Effector memory CD4-positive, alpha-beta T cell (primary cell): ENCODE data around the gene MRPL10.
A peak's percentile ranks its signal among the peaks of the same experiment; 100 is the strongest.

Source experiments
- DNase-seq, 3 donors: peaks; one replicate each; pipeline ENCODE4 v3.0.0-alpha.2; 2020
- H3K27ac ChIP-seq: 2 replicates; pipeline ENCODE4 v1.7.0; 2013; ENCODE audit warnings: mild to moderate bottlenecking, low read length, moderate library complexity; ENCODE audit not compliant: insufficient read depth, poor library complexity, severe bottlenecking
- H3K27me3 ChIP-seq: replicated peaks from 2 replicates; pipeline ENCODE4 v1.7.0; 2013; ENCODE audit warnings: mild to moderate bottlenecking, low read length; ENCODE audit not compliant: insufficient read depth, control insufficient read depth, poor library complexity, severe bottlenecking
- H3K36me3 ChIP-seq: 2 replicates; pipeline ENCODE4 v1.7.0; 2013; ENCODE audit warnings: mild to moderate bottlenecking, low read length, moderate library complexity; ENCODE audit not compliant: control insufficient read depth, insufficient read depth
- H3K4me1 ChIP-seq: 2 replicates; pipeline ENCODE4 v1.7.0; 2013; ENCODE audit warnings: low read length, mild to moderate bottlenecking; ENCODE audit not compliant: control insufficient read depth, insufficient read depth, poor library complexity, severe bottlenecking
- H3K4me3 ChIP-seq: 2 replicates; pipeline ENCODE4 v1.7.0; 2013; ENCODE audit warnings: low read length, low read depth, mild to moderate bottlenecking; ENCODE audit not compliant: insufficient read depth, poor library complexity, severe bottlenecking
- H3K9me3 ChIP-seq: 2 replicates; pipeline ENCODE4 v1.7.0; 2013; ENCODE audit warnings: mild to moderate bottlenecking, low read length, moderate library complexity; ENCODE audit not compliant: control insufficient read depth

The MRPL10 gene

DNA sequence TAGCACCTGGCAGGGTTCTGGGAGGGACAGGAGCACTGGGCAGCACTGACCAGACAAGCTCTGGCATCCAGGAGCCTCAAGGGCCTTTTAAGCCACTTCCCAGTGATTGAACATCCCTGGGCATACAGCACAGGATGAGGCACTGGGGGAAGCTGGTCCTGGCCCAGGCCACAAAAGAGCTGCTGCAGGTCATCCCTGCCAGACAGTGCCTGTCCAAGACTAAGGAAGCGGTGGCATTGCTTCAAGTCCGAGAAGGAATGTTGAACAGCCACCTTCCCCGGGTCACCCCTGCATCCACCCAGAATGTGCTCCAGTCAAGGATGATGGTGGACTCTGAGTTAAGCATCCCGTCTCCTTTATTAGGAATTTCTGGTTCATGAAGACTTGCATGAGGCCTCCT lies 8.6 kb downstream of the MRPL10 start:
- H3K27me3 ChIP-seq = no peaks in the 10 kb centered on the region
- H3K9me3 ChIP-seq = no peaks in the 10 kb centered on the region
- peaks cover 47% of the 10 kb centered on the region for H3K36me3 ChIP-seq
- H3K27ac ChIP-seq = no peak overlapping the region
- H3K4me3 ChIP-seq = no peak overlapping the region
- no peak for DNase-seq
- H3K4me1 ChIP-seq = peaks cover 18% of the 10 kb centered on the region

DNA sequence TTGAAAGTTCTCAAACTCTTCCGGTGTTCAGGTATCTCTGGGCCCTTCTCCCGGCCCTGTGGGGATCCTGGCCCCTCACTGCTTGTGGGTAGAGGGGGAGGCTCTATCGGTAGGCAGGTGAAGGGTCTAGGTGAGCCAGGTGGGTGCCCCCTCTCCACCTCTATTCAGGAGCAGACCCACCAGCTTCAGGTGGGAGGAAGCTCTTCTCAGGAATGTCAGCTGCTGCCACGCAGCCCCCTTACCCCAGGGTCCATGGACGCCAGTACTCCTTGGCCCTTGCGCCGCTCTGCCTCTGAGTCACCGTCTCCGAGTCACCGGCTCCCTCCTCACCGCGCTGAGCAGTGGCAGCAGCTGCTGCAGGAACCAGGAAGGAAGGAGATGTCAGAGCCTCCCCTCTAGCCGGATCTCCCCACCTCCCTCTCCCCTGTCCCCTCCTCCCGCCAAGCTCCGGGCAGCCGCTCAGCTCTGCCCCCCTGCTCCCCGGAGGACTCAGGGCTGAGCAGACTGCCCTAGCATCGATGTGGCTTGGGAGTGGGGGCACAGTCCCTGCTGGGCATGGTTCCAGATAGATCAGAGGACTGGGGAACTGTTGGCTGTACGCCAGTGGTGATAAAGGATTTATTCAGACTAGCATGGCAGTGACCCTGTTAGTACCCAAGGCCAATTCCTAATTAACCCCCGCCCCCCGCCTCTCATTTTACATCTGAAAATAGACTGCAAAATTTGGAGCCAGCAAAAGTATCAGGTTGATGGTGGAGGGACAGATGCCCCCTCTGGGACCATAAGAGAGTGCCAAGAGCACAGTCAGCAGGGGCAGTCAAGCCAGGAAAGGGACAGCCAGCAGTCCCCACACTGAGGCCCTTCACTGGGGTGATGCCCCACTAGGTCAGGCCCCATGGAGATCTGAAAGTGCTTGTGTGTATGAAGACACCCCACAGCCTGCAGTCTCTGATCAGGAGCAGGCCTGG lies 9.6 kb downstream of the MRPL10 start, which contains the start of gene OSBPL7:
Gene OSBPL7, minus strand, starts transcription at position 371 of the 968 bp plus-strand sequence. CDS start 1,516 bp downstream, outside the sequence.
- peak; percentile 58 to 70 (median 69) for DNase-seq
- peaks cover 18% of the 10 kb centered on the region for H3K4me1 ChIP-seq
- H3K27ac ChIP-seq = peak within 1 kb of the TSS; percentile 44
- H3K9me3 ChIP-seq = no peaks in the 10 kb centered on the region
- peaks cover 51% of the 10 kb centered on the region for H3K36me3 ChIP-seq
- peak within 1 kb of the TSS; percentile 72 for H3K4me3 ChIP-seq
- no peaks in the 10 kb centered on the region for H3K27me3 ChIP-seq

DNA sequence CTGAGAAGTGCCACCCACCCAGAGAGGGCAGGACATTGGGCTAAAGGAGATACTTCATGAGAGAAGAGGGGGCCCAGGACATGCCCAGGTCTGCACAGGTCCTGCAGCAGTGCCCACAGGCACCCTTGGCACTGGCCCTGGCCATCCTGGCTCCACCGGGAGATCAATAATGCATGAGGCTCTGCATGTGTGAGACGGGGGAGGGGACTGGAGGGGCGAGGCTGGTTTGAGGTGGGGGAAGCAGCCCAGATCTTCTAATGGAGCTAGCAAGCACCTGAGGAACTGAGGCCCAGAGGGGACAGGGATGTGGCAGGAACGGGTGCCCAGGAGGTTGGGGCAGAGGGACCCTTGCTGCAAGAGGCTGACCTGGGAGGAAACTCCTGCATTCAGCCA lies 10.3 kb downstream of the MRPL10 start:
- Histone ChIP-seq H3K36me3 (peaks cover 51% of the 10 kb centered on the region), H3K9me3 (no peaks in the 10 kb centered on the region), H3K27ac (peak overlapping the region; percentile 44), H3K4me1 (peaks cover 18% of the 10 kb centered on the region), H3K4me3 (peak overlapping the region; percentile 72), H3K27me3 (no peaks in the 10 kb centered on the region)
- DNase-seq = no peak

DNA sequence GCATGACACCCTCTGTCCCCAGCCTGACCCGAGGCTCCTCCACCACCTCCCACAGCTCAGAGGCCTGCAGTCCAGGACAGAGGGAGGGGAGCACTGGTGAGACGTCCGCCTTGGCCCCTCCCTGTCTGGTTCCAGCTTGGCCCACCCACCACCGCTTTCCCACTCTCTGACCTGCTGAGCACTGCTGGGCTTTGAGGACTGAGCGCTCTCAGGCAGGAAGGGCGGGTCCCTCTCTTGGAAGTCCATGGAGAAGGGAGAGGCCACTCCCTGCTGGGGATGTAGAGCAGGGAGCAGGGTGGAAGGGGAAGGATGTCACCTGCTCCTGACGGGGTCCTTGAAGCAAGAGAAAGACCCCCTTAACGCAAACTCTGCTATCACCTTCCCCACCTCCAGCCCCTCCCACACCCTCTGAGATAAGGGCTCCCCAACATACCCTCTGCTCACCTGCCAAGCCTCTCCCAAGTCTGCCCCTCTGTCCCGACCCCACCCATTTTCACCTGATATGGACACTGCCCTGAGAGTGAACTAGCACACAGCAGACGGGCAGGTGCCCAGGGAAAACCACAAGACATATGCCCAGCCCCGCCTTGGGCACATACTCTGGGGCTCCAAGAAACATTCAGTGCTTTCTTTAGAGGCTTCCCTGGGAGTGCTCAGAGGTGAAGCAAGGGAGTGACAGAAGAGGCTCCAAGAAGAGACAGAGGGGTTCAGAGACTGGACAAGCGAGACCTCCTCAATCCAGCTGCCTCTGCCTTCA lies 11.1 kb downstream of the MRPL10 start:
- peak overlapping the region; percentile 44 for H3K27ac ChIP-seq

DNA sequence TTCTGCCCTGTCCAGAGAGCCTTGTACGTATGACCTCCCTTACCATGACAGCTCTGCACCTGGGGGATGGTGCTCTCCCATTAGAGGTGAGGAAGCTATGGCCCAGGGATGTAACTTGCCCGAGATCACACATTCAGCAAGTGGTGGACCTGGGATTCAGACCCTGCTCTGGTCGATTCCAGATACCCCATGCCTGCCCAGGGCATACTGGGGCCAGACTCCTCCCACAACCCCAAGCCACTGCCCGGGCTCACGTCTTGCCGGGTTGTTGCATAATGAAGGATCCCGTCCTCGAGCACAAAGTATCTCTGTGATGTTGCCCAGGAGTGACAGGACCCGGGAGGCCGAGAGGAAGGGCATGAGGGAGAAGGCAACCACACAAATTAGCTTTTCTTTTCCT lies 11.9 kb downstream of the MRPL10 start:
- peaks cover 18% of the 10 kb centered on the region for H3K4me1 ChIP-seq
- H3K9me3 ChIP-seq = no peaks in the 10 kb centered on the region
- no peak overlapping the region for H3K4me3 ChIP-seq
- no peak for DNase-seq
- H3K27ac ChIP-seq = no peak overlapping the region
- H3K36me3 ChIP-seq = peaks cover 57% of the 10 kb centered on the region
- H3K27me3 ChIP-seq = no peaks in the 10 kb centered on the region

More for the DNA sequence above, 11.1 kb downstream of the MRPL10 start:
- no peak for DNase-seq
- Histone ChIP-seq H3K4me1 (peaks cover 18% of the 10 kb centered on the region), H3K9me3 (no peaks in the 10 kb centered on the region), H3K27me3 (no peaks in the 10 kb centered on the region), H3K36me3 (peaks cover 54% of the 10 kb centered on the region), H3K4me3 (no peak overlapping the region)

DNA sequence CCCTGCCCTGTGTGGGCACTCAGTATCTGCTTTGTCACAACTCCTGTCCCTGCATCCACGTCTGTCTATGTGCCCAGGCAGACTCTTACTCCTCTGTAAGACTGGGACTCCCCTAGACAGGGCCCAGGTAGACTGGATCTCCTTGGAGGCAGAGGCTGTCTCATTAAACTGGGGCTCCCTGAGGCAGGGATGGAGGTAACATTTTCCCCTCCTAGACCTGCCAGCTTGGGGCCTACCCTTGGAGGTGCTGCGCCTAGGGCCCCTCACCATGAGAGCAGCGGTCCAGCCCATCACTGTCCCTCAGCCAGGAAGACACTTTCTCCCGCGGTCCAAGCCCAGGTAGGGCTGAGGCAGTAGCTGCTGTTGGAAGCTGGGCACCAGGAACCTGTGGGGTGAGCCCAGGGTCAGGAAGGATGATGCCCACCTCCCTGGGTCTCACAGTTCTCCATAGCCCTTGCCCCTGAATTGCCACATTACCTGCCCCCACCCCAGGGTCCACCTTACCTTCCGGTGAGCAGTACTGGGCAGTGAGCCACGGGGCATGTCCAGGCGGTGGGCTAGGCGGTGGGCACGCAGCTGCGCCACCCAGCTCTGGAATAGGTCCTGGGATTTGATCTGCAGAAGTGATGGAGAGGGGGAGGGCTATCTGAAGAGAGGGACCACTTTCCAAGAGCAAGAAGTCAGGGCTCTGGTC lies 13.2 kb downstream of the MRPL10 start:
- Histone ChIP-seq H3K27me3 (no peaks in the 10 kb centered on the region), H3K4me3 (no peak overlapping the region), H3K4me1 (peaks cover 18% of the 10 kb centered on the region), H3K27ac (no peak overlapping the region), H3K36me3 (peaks cover 58% of the 10 kb centered on the region), H3K9me3 (no peaks in the 10 kb centered on the region)
- DNase-seq = no peak

DNA sequence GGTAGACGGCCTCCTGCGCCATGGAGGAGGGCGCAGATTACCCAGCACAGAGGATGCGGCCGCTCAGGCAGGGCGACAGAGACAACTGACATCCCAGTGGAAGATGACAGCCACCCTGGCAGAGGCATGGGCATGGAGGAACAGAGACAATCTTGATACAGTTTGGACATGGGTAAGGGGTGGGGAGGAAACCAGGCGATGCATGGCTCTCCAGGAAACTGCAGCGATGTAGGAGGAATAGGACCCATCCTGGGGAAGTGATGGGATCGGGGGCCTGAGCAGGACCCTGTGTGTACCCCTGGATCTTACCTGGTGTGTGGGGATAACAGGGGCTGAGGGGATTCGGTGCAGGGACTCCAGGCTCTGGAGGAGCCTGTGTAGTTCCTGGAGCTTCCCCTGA lies 14.4 kb downstream of the MRPL10 start:
- Histone ChIP-seq H3K27me3 (no peaks in the 10 kb centered on the region), H3K9me3 (no peaks in the 10 kb centered on the region), H3K4me1 (peaks cover 14% of the 10 kb centered on the region), H3K36me3 (peaks cover 70% of the 10 kb centered on the region), H3K4me3 (no peak overlapping the region), H3K27ac (no peak overlapping the region)
- DNase-seq = no peak

DNA sequence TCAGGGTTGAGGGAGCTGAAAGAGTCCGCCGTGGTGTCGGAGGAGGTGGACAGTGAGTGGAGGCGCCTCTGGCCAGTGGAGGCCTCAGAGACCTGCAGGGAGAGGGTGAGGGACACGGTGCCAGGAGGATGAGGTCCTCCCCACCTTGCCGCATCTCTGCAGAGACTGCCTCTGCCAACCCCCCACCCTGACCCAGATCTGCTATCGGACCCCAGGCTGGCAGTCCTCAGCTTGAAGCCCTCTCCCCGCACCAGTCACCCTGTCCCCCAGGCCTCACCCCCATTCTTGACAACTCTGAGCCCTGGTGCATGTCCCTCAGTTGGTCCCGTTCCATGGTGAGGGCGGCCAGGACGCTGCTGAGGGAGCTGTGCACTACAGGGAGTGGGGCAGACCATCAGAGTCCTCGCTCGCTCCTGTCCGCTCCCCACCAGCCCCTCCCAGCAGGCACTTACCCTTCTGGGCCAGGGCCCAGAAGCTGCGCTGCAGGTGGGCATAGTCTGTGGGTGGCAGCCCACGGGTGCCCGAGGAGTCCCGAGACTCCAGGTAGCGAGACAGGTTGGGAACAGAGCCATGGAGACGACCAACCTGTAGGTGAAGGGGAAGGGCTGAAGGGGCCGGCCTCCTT lies 15.1 kb downstream of the MRPL10 start:
- no peak overlapping the region for H3K27ac ChIP-seq
- peaks cover 75% of the 10 kb centered on the region for H3K36me3 ChIP-seq
- H3K9me3 ChIP-seq = no peaks in the 10 kb centered on the region
- H3K27me3 ChIP-seq = no peaks in the 10 kb centered on the region
- no peak for DNase-seq
- no peak overlapping the region for H3K4me3 ChIP-seq
- H3K4me1 ChIP-seq = peaks cover 8% of the 10 kb centered on the region

DNA sequence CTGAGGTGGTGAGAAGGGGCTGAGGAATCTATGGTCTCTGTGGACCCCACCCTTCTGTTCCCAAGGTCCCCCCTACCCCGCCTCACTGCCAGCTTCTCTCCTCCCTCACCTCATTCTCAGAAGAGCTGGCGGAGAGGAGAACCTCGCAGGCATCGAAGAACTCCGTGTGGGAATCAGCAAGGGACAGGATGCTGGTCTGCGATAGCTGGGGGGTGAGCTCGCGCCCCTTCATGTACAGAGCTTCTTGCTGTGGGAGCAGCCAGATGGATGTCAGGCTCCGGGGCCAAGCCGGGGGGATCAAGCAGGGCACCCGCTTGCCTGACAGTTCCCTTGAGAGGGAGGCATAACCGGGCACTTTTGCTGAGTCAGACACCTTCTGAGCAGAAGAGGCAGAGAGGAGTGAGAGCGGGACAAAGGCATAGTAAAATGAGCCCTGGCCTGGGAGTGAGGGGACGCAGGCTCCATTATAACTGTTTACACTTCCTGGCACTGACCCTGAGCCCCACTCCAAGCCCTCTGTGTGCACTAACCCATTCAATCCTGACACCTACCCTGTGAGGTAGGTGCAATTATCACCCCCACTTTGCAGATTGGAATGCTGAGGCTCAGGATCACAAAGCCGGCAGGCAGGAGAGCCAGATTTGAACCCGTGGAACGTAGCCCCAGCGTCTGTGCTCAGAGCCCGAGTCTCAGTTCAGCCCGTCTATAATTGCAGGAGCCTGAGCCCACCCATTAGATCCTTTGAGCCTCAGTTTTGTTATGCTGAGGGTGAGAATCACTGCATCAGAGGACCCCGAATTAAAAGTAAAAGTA lies 16.0 kb downstream of the MRPL10 start:
- Histone ChIP-seq H3K9me3 (no peaks in the 10 kb centered on the region), H3K36me3 (peaks cover 84% of the 10 kb centered on the region), H3K4me3 (no peak overlapping the region), H3K27me3 (no peaks in the 10 kb centered on the region), H3K4me1 (no peaks in the 10 kb centered on the region), H3K27ac (no peak overlapping the region)
- DNase-seq = no peak
